ENCODE results near the gene COQ8B.

- TF ChIP-seq GATA2 (IDR thresholded peaks at IDR 0.05; ENCODE audit: low read depth, low read length) (no peak), GATA3 (IDR thresholded peaks at IDR 0.05; ENCODE audit: low read depth, low read length) (no peak)
These were observed 1.4 kb upstream of the COQ8B start for GRCh38 chr19:40717880-40718773.

Measured in SH-SY5Y (cell line).